NCI-H1417 treated with DMSO at 0.1 percent for 48 hours (cell line): Measurements from ENCODE around the gene UBE2M.
"Not testable (repeated sequence)": the region's sequence is repeated elsewhere in the genome, so short reads cannot be mapped to it uniquely, and the experiment has no call there.

Experiments
- DNase-seq: peaks from one replicate; lab custom pipeline; 2025; lab: John Stamatoyannopoulos, UW

Gene UBE2M

GRCh38 chr19:58558066-58558622 lies at the start of gene UBE2M:
UBE2M (minus strand) TSS chr19:58558611; CDS start chr19:58558381, 230 bp downstream.
- DNase-seq, result no peak

GRCh38 chr19:58607213-58607612 lies 48.8 kb upstream of the UBE2M start:
- DNase-seq, result not testable (repeated sequence)

GRCh38 chr19:58606251-58606896 lies 48.0 kb upstream of the UBE2M start:
- not testable (repeated sequence) for DNase-seq

- no peak for DNase-seq
Measured at GRCh38 chr19:58586133-58586765, 27.8 kb upstream of the UBE2M start.

GRCh38 chr19:58585442-58586132 lies 27.2 kb upstream of the UBE2M start:
- no peak for DNase-seq

- DNase-seq, result no peak
Measured at GRCh38 chr19:58584498-58585441, 26.4 kb upstream of the UBE2M start.

- DNase-seq, result no peak
Measured at GRCh38 chr19:58582985-58583384, 24.6 kb upstream of the UBE2M start.

GRCh38 chr19:58581227-58582141 lies 23.1 kb upstream of the UBE2M start:
- no peak for DNase-seq

- DNase-seq, result no peak
Measured at GRCh38 chr19:58579473-58580142, 21.2 kb upstream of the UBE2M start.

- DNase-seq, result no peak
Measured at GRCh38 chr19:58578012-58578925, 19.9 kb upstream of the UBE2M start.

- DNase-seq, result not testable (repeated sequence)
Measured at GRCh38 chr19:58577581-58577980, 19.2 kb upstream of the UBE2M start.

GRCh38 chr19:58575183-58576041 lies 17.0 kb upstream of the UBE2M start:
- DNase-seq, result no peak

- DNase-seq, result no peak
Measured at GRCh38 chr19:58573658-58574164, 15.3 kb upstream of the UBE2M start.

- DNase-seq, result no peak
Measured at GRCh38 chr19:58572818-58573657, 14.6 kb upstream of the UBE2M start, which contains the start of gene MZF1. MZF1 (minus strand) TSS chr19:58573335; CDS start chr19:58571389, 1,946 bp downstream.

- DNase-seq, result no peak
Measured at GRCh38 chr19:58572026-58572817, 13.8 kb upstream of the UBE2M start.

- DNase-seq, result no peak
Measured at GRCh38 chr19:58571575-58571947, 13.2 kb upstream of the UBE2M start.
